MM.1S (cell line): ENCODE results near the gene DNAJA2.

Experiments
- DNase-seq: peaks from one replicate; pipeline ENCODE4 v3.0.0-alpha.2; 2015
- H2AFZ ChIP-seq: fragments of 300-600 bp; sonication (generic); 2 replicates; pipeline ENCODE4 v1.6.0; 2016; ENCODE audit warnings: antibody characterized with exemption, low read length
- H3F3A ChIP-seq: fragments of 300-600 bp; sonication (generic); 2 replicates; pipeline ENCODE4 v1.6.1; 2016; ENCODE audit warnings: mild to moderate bottlenecking, antibody characterized with exemption, low read length, moderate library complexity, mixed read lengths; ENCODE audit not compliant: insufficient read depth
- H3K27ac ChIP-seq: fragments of 300-600 bp; sonication (generic); 2 replicates; pipeline ENCODE4 v1.5.1; 2016; ENCODE audit warnings: mild to moderate bottlenecking, low read length
- H3K27me3 ChIP-seq: fragments of 300-600 bp; sonication (generic); replicated peaks from 2 replicates; pipeline ENCODE4 v1.6.0; 2016; ENCODE audit warnings: low read length; ENCODE audit not compliant: insufficient read depth
- H3K36me3 ChIP-seq: fragments of 300-600 bp; sonication (generic); replicated peaks from 2 replicates; pipeline ENCODE4 v1.6.1; 2016; ENCODE audit warnings: mild to moderate bottlenecking, low read length, mixed read lengths; ENCODE audit not compliant: insufficient read depth
- H3K4me1 ChIP-seq: fragments of 300-600 bp; sonication (generic); 2 replicates; pipeline ENCODE4 v1.6.1; 2016; ENCODE audit warnings: low read length, mixed read lengths
- H3K4me2 ChIP-seq: fragments of 300-600 bp; sonication (generic); 2 replicates; pipeline ENCODE4 v1.6.0; 2016; ENCODE audit warnings: low read depth, low read length
- H3K4me3 ChIP-seq: fragments of 300-600 bp; sonication (generic); 2 replicates; pipeline ENCODE4 v1.5.1; 2016; ENCODE audit warnings: low read length, mixed read lengths
- H3K79me2 ChIP-seq: fragments of 300-600 bp; sonication (generic); 2 replicates; pipeline ENCODE4 v1.6.1; 2016; ENCODE audit warnings: mixed run types, low read length, mixed read lengths
- H3K9ac ChIP-seq: fragments of 300-600 bp; sonication (generic); 2 replicates; pipeline ENCODE4 v1.6.1; 2016; ENCODE audit warnings: low read length, mixed read lengths
- H3K9me2 ChIP-seq: fragments of 300-600 bp; sonication (generic); replicated peaks from 2 replicates; pipeline ENCODE4 v1.6.1; 2016; ENCODE audit warnings: mild to moderate bottlenecking, low read length, mixed read lengths; ENCODE audit not compliant: insufficient read depth
- H3K9me3 ChIP-seq: fragments of 300-600 bp; sonication (generic); replicated peaks from 2 replicates; pipeline ENCODE4 v1.6.1; 2016; ENCODE audit warnings: mild to moderate bottlenecking, low read length, mixed read lengths; ENCODE audit not compliant: insufficient read depth
- H4K20me1 ChIP-seq: fragments of 300-600 bp; sonication (generic); 2 replicates; pipeline ENCODE4 v1.6.1; 2016; ENCODE audit warnings: mild to moderate bottlenecking, low read length, moderate library complexity, mixed read lengths; ENCODE audit not compliant: insufficient read depth
- CTCF ChIP-seq: fragments of 300-600 bp; sonication (generic); IDR thresholded peaks from 2 replicates; pipeline ENCODE4 v1.5.1; 2016; ENCODE audit warnings: antibody characterized with exemption, low read length, mixed read lengths
- EZH2 ChIP-seq: fragments of 300-600 bp; sonication (generic); optimal IDR thresholded peaks from 2 replicates; pipeline ENCODE3; 2017; ENCODE audit warnings: low read depth, mild to moderate bottlenecking, antibody characterized with exemption, low read length, mixed read lengths
- EZH2phosphoT487 ChIP-seq: fragments of 300-600 bp; sonication (generic); IDR thresholded peaks from 2 replicates; pipeline ENCODE4 v1.6.1; 2018; ENCODE audit warnings: antibody characterized with exemption, low read length

DNAJA2 gene

GRCh38 chr16:46996391-46996790 is 22.9 kb upstream of the DNAJA2 start:
- Histone ChIP-seq H3K9ac (no peak overlapping the region), H4K20me1 (no peaks in the 10 kb centered on the region), H3F3A (no peaks in the 10 kb centered on the region), H3K4me3 (no peak overlapping the region), H3K36me3 (no peaks in the 10 kb centered on the region), H3K9me3 (no peaks in the 10 kb centered on the region), H3K4me2 (no peak overlapping the region), H3K9me2 (no peaks in the 10 kb centered on the region), H3K4me1 (no peaks in the 10 kb centered on the region), H3K27me3 (no peaks in the 10 kb centered on the region), H3K79me2 (no peaks in the 10 kb centered on the region), H3K27ac (no peak overlapping the region), H2AFZ (no peak overlapping the region)
- DNase-seq, result no peak
- no peak for TF ChIP-seq CTCF
- TF ChIP-seq EZH2phosphoT487, result no peak
- TF ChIP-seq EZH2, result no peak

GRCh38 chr16:46991729-46992704 is 18.5 kb upstream of the DNAJA2 start:
- Histone ChIP-seq H3F3A (no peaks in the 10 kb centered on the region), H3K36me3 (no peaks in the 10 kb centered on the region), H3K27me3 (no peaks in the 10 kb centered on the region), H3K4me2 (no peak overlapping the region), H3K27ac (no peak overlapping the region), H3K9me2 (no peaks in the 10 kb centered on the region), H3K9me3 (no peaks in the 10 kb centered on the region), H3K4me3 (no peak overlapping the region), H4K20me1 (no peaks in the 10 kb centered on the region), H3K4me1 (no peaks in the 10 kb centered on the region), H2AFZ (no peak overlapping the region), H3K9ac (no peak overlapping the region), H3K79me2 (no peaks in the 10 kb centered on the region)
- DNase-seq, result no peak
- no peak for TF ChIP-seq EZH2
- TF ChIP-seq CTCF, result no peak
- TF ChIP-seq EZH2phosphoT487, result no peak

- Histone ChIP-seq H3K4me2 (no peak overlapping the region), H3K27ac (no peak overlapping the region), H3K9ac (no peak overlapping the region), H2AFZ (no peak overlapping the region), H4K20me1 (no peaks in the 10 kb centered on the region), H3K4me1 (no peaks in the 10 kb centered on the region), H3K36me3 (no peaks in the 10 kb centered on the region), H3K9me3 (no peaks in the 10 kb centered on the region), H3K79me2 (no peaks in the 10 kb centered on the region), H3K4me3 (no peak overlapping the region), H3K9me2 (no peaks in the 10 kb centered on the region), H3F3A (no peaks in the 10 kb centered on the region), H3K27me3 (no peaks in the 10 kb centered on the region)
- TF ChIP-seq CTCF (no peak), EZH2phosphoT487 (no peak), EZH2 (no peak)
- no peak for DNase-seq
Measured at GRCh38 chr16:46986896-46987295, 13.4 kb upstream of the DNAJA2 start.
